K562 (cell line): ENCODE data around the gene SGK1. TPM values are rescaled to one million over a fixed set of nuclear protein-coding genes. Genes with fewer than 3 reads are reported as not detected.
A peak's percentile ranks its signal among the peaks of the same experiment; 100 is the strongest.

ENCODE experiments used
- ARNT ChIP-seq, 2 experiments: fragments of 450-650 bp; IDR thresholded peaks; 2 replicates each; pipeline ENCODE4 v1.6.1; 2016; ENCODE audit warnings: mild to moderate bottlenecking in 1 of 2
- HNRNPH1 ChIP-seq: fragments of 200-400 bp; formaldehyde crosslinking; optimal IDR thresholded peaks from 2 replicates; pipeline ENCODE3; 2017; ENCODE audit warnings: low read depth, mild to moderate bottlenecking, low read length, moderate library complexity
- JUN ChIP-seq, 2 experiments: sonication (generic) in 1 of 2; formaldehyde crosslinking in 1 of 2; IDR thresholded peaks; 2 replicates each; pipeline versions ENCODE4 v1.6.1 to v1.8.0; 2012 to 2022; ENCODE audit warnings: borderline replicate concordance in 2 of 2, mild to moderate bottlenecking in 2 of 2, improper control_type of control experiment in 1 of 2, low read depth in 1 of 2, low read length in 1 of 2, missing genetic modification reagents in 1 of 2
- KLF6 ChIP-seq: fragments of 250-450 bp; sonication (Bioruptor Pico); IDR thresholded peaks from 2 replicates; pipeline ENCODE4 v1.4.0; 2020; ENCODE audit warnings: mild to moderate bottlenecking, moderate library complexity, borderline replicate concordance
- MEF2D ChIP-seq: conservative IDR thresholded peaks from 2 replicates; pipeline ENCODE4 v1.6.1; 2016; ENCODE audit warnings: low read depth, missing genetic modification characterization, missing compliant biosample characterization
- SIX5 ChIP-seq, 2 experiments: IDR thresholded peaks; 2 replicates each; pipeline ENCODE4 v1.6.1; 2011; ENCODE audit warnings: low read length in 2 of 2, borderline replicate concordance in 1 of 2, low read depth in 1 of 2, mild to moderate bottlenecking in 1 of 2, moderate library complexity in 1 of 2; ENCODE audit not compliant: insufficient read depth in 1 of 2
- SMAD3 ChIP-seq: fragments of 450-650 bp; formaldehyde crosslinking; conservative IDR thresholded peaks from 2 replicates; pipeline ENCODE4 v1.4.0; 2020; ENCODE audit warnings: mild to moderate bottlenecking
- SMARCA4 ChIP-seq: fragments of 450-650 bp; IDR thresholded peaks from 2 replicates; pipeline ENCODE4 v1.6.1; 2016
- SUPT5H ChIP-seq: fragments of 450-650 bp; IDR thresholded peaks from 2 replicates; pipeline ENCODE4 v1.6.1; 2016
- ZNF717 ChIP-seq: fragments of 250-450 bp; sonication (Bioruptor Pico); IDR thresholded peaks from 2 replicates; pipeline ENCODE4 v1.5.0; 2021
- ZNF785 ChIP-seq: fragments of 250-450 bp; sonication (Bioruptor Pico); IDR thresholded peaks from 2 replicates; pipeline ENCODE4 v1.4.0; 2020; ENCODE audit warnings: mild to moderate bottlenecking
- polyA plus RNA-seq, 8 experiments: library from polyadenylated mRNA; depleted of rRNA in 4 of 8; stranded (reverse) in 5 of 8; unstranded in 3 of 8; fragments of >200 nt; fragmentation: Nextera tagmentation in 2 of 8; fragmentation: Illumina TruSeq in 1 of 8; extraction: Ambion mirVana in 2 of 8; extraction: Trizol in 1 of 8; gene quantifications; 2 replicates each; pipeline versions ENCODE4 v1.2.1 to v1.2.3, GENCODE V29; 2011 to 2014; ENCODE audit warnings: inconsistent platforms in 1 of 8, missing spikeins in 1 of 8
- total RNA-seq, 7 experiments: library from RNA; depleted of rRNA in 6 of 7; stranded (reverse); fragments of >200 nt in 6 of 7; fragmentation: Illumina TruSeq in 2 of 7; extraction: Trizol in 2 of 7; gene quantifications; 2 replicates each; pipeline versions ENCODE4 v1.2.1 to v1.2.3, GENCODE V29; 2011 to 2021; ENCODE audit warnings: low replicate concordance in 1 of 7
- TF ChIP-seq, protein P1 (sequence below), 2 experiments: fragments of 450-650 bp; IDR thresholded peaks; 2 replicates each; pipeline ENCODE4 v1.6.1; 2016; ENCODE audit warnings: mild to moderate bottlenecking in 2 of 2, borderline replicate concordance in 1 of 2, low read depth in 1 of 2, moderate library complexity in 1 of 2
- TF ChIP-seq, protein P2 (sequence below), 3 experiments: IDR thresholded peaks in 2 of 3; conservative IDR thresholded peaks in 1 of 3; 2 replicates each; pipeline ENCODE4 v1.5.1; 2011 to 2012; ENCODE audit warnings: low read length in 3 of 3, mild to moderate bottlenecking in 3 of 3, control low read depth in 2 of 3, improper control_type of control experiment in 1 of 3, inconsistent platforms in 1 of 3, low read depth in 1 of 3, mixed read lengths in 1 of 3, moderate library complexity in 1 of 3; ENCODE audit not compliant: insufficient read depth in 2 of 3
- TF ChIP-seq, protein P3 (sequence below), 3 experiments: fragments of 200-800 bp in 1 of 3; fragments of 250-450 bp in 1 of 3; fragments of 450-650 bp in 1 of 3; sonication (Bioruptor Pico) in 1 of 3; sonication (Bioruptor generic) in 1 of 3; formaldehyde crosslinking in 1 of 3; IDR thresholded peaks; 2 replicates each; pipeline versions ENCODE4 v1.6.1 to v1.8.0; 2016 to 2022; ENCODE audit warnings: mild to moderate bottlenecking in 2 of 3, missing genetic modification characterization in 2 of 3, missing compliant biosample characterization in 1 of 3, moderate library complexity in 1 of 3

Gene SGK1
- total and polyA plus RNA-seq, 9 of the 15 experiments (the other 6 are each of a cell fraction or from before 2014, with no cell fraction given) = 3.5 to 7.2 (median 3.9) TPM

DNA sequence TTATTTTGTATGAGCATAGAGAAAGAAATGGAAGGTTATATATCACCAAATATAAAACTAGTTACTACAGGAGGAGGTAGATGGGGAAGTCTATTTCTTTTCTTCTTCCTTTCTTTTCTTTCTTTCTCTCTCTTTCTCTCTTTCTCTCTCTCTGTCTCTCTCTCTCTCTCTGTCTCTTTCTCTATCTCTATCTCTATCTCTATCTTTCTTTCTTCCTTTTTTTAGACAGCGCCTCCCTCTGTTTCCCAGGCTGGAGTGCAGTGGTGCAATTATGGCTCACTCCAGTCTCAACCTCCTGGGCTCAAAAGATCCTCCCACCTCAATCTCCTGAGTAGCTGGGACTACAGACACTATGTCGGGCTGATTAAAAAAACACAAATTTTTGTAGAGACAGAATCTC, 10.2 kb upstream of the SGK1 start (continued):
- TF ChIP-seq, protein P1, sequence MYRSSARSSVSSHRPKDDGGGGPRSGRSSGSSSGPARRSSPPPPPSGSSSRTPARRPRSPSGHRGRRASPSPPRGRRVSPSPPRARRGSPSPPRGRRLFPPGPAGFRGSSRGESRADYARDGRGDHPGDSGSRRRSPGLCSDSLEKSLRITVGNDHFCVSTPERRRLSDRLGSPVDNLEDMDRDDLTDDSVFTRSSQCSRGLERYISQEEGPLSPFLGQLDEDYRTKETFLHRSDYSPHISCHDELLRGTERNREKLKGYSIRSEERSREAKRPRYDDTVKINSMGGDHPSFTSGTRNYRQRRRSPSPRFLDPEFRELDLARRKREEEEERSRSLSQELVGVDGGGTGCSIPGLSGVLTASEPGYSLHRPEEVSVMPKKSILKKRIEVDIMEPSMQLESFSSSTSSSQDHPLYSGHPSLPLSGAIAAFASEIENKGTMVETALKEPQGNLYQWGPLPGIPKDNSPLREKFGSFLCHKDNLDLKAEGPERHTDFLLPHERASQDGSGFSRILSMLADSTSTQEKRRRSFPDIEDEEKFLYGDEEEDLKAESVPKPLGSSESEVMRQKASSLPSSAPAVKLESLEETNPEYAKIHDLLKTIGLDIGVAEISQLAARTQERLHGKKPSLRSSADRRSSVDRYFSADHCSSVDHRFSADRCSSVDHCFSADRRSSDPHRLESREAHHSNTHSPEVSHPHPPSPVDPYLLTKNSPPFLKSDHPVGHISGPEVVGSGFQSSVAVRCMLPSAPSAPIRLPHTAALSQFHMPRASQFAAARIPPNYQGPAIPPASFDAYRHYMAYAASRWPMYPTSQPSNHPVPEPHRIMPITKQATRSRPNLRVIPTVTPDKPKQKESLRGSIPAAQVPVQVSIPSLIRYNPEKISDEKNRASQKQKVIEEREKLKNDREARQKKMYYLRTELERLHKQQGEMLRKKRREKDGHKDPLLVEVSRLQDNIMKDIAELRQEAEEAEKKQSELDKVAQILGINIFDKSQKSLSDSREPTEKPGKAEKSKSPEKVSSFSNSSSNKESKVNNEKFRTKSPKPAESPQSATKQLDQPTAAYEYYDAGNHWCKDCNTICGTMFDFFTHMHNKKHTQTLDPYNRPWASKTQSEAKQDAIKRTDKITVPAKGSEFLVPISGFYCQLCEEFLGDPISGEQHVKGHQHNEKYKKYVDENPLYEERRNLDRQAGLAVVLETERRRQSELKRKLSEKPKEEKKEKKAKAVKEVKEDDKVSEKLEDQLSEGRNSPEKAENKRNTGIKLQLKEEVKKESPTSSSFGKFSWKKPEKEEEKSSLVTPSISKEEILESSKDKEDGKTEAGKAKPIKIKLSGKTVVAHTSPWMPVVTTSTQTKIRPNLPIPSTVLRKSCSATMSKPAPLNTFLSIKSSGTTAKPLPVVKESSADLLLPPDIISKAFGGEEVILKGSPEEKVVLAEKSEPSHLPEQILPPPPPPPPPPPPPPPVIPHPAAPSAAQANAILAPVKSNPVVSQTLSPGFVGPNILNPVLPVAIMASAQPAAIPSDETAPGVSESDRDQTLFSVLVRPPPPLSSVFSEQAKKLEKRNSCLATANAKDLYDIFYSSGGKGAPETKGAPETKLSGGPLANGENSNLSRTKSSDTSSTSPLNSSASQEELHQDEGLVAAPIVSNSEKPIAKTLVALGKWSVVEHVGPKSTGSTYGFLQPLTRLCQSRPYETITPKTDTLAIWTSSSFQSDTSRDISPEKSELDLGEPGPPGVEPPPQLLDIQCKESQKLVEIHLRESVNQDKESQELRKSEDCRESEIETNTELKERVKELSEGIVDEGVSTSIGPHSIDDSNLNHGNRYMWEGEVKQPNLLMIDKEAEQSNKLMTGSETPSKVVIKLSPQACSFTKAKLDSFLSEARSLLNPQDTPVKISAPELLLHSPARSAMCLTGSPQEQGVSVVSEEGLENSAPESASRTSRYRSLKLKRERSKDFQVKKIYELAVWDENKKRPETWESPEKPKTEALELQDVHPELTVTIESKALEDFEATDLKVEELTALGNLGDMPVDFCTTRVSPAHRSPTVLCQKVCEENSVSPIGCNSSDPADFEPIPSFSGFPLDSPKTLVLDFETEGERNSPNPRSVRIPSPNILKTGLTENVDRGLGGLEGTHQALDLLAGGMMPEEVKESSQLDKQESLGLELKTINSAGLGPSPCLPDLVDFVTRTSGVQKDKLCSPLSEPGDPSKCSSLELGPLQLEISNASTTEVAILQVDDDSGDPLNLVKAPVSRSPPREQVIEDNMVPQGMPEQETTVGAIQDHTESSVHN (IDR thresholded peaks at IDR 0.05; ENCODE audit: borderline replicate concordance in 1 of 2, low read depth in 1 of 2) = no peak
- TF ChIP-seq, protein P2, sequence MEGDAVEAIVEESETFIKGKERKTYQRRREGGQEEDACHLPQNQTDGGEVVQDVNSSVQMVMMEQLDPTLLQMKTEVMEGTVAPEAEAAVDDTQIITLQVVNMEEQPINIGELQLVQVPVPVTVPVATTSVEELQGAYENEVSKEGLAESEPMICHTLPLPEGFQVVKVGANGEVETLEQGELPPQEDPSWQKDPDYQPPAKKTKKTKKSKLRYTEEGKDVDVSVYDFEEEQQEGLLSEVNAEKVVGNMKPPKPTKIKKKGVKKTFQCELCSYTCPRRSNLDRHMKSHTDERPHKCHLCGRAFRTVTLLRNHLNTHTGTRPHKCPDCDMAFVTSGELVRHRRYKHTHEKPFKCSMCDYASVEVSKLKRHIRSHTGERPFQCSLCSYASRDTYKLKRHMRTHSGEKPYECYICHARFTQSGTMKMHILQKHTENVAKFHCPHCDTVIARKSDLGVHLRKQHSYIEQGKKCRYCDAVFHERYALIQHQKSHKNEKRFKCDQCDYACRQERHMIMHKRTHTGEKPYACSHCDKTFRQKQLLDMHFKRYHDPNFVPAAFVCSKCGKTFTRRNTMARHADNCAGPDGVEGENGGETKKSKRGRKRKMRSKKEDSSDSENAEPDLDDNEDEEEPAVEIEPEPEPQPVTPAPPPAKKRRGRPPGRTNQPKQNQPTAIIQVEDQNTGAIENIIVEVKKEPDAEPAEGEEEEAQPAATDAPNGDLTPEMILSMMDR (IDR thresholded peaks at IDR 0.05 in 2 of 3, conservative IDR thresholded peaks at IDR 0.05 in 1 of 3; ENCODE audit: insufficient read depth in 2 of 3, low read depth in 1 of 3, low read length in 3 of 3) = 0 out of 6 replicates have a peak, but pooled peaks of 1 of the 3 experiments have one; percentile 24
- TF ChIP-seq ZNF785 = no peak
- no peak for TF ChIP-seq MEF2D (tag)
- no peak for TF ChIP-seq SIX5 (IDR thresholded peaks at IDR 0.05; ENCODE audit: borderline replicate concordance in 1 of 2, insufficient read depth in 1 of 2, low read depth in 1 of 2, low read length in 2 of 2)
- no peak for TF ChIP-seq HNRNPH1
- 0 out of 4 replicates have a peak, but pooled peaks of 1 of the 2 experiments have one; percentile 30 for TF ChIP-seq ARNT (IDR thresholded peaks at IDR 0.05)
- TF ChIP-seq ZNF717 (CRISPR knock-in tag) = no peak
- no peak for TF ChIP-seq SUPT5H
- TF ChIP-seq SMARCA4 = no peak
- no peak for TF ChIP-seq SMAD3 (CRISPR knock-in tag)
- no peak for TF ChIP-seq JUN (IDR thresholded peaks at IDR 0.05; ENCODE audit: borderline replicate concordance, low read depth, low read length)
- TF ChIP-seq JUN (CRISPR knock-in tag; IDR thresholded peaks at IDR 0.05; ENCODE audit: borderline replicate concordance) = no peak
- TF ChIP-seq KLF6 (CRISPR knock-in tag) = no peak
- TF ChIP-seq, protein P3, sequence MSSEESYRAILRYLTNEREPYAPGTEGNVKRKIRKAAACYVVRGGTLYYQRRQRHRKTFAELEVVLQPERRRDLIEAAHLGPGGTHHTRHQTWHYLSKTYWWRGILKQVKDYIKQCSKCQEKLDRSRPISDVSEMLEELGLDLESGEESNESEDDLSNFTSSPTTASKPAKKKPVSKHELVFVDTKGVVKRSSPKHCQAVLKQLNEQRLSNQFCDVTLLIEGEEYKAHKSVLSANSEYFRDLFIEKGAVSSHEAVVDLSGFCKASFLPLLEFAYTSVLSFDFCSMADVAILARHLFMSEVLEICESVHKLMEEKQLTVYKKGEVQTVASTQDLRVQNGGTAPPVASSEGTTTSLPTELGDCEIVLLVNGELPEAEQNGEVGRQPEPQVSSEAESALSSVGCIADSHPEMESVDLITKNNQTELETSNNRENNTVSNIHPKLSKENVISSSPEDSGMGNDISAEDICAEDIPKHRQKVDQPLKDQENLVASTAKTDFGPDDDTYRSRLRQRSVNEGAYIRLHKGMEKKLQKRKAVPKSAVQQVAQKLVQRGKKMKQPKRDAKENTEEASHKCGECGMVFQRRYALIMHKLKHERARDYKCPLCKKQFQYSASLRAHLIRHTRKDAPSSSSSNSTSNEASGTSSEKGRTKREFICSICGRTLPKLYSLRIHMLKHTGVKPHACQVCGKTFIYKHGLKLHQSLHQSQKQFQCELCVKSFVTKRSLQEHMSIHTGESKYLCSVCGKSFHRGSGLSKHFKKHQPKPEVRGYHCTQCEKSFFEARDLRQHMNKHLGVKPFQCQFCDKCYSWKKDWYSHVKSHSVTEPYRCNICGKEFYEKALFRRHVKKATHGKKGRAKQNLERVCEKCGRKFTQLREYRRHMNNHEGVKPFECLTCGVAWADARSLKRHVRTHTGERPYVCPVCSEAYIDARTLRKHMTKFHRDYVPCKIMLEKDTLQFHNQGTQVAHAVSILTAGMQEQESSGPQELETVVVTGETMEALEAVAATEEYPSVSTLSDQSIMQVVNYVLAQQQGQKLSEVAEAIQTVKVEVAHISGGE (CRISPR knock-in tag; IDR thresholded peaks at IDR 0.05) = no peak
